ENCODE results near the gene PROC. TPM values are rescaled to one million over a fixed set of nuclear protein-coding genes. Genes with fewer than 3 reads are reported as not detected.
A peak's percentile ranks its signal among the peaks of the same experiment; 100 is the strongest.

Gene PROC
- total RNA-seq, 1 donor from 2014 or later, result 8.9 TPM

DNA sequence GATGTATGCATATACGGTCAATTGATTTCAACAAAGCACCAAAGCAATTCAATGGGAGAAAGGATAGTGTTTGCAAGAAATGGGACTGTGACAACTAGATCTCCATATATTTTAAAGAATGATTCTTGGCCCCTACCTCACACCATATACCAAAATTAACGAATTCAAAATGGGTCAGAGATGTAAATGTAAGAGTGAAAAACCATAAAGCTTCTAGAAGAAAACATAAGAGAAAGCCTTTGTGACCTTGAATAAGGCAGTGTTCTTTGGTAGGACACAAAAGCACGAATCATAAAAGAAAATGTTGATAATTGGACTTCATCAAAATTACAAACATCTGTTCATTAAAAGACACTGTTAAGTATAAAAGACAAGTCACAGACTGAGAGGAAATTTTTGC lies 5.0 kb upstream of the PROC start:
- Mint-ChIP-seq H3K4me1 (ENCODE audit: unreplicated experiment) (peaks cover 24% of the 10 kb centered on the region), H3K9me3 (no peaks in the 10 kb centered on the region), H3K36me3 (no peaks in the 10 kb centered on the region), H3K27me3 (peaks cover 33% of the 10 kb centered on the region), H3K27ac (no peak overlapping the region), H3K4me3 (no peak overlapping the region)
- no peak for TF ChIP-seq CTCF (conservative IDR thresholded peaks at IDR 0.05)
- DNase-seq (ENCODE audit: extremely low spot score, unreplicated experiment), result no peak

GRCh38 chr2:127413782-127414637 lies 4.2 kb upstream of the PROC start:
- Mint-ChIP-seq H3K27me3 (peaks cover 34% of the 10 kb centered on the region), H3K4me1 (ENCODE audit: unreplicated experiment) (peaks cover 25% of the 10 kb centered on the region), H3K9me3 (no peaks in the 10 kb centered on the region), H3K4me3 (peak overlapping the region; percentile 39), H3K27ac (peak overlapping the region; percentile 7), H3K36me3 (no peaks in the 10 kb centered on the region)
- DNase-seq (ENCODE audit: extremely low spot score, unreplicated experiment), result no peak
- TF ChIP-seq CTCF (conservative IDR thresholded peaks at IDR 0.05), result no peak

DNA sequence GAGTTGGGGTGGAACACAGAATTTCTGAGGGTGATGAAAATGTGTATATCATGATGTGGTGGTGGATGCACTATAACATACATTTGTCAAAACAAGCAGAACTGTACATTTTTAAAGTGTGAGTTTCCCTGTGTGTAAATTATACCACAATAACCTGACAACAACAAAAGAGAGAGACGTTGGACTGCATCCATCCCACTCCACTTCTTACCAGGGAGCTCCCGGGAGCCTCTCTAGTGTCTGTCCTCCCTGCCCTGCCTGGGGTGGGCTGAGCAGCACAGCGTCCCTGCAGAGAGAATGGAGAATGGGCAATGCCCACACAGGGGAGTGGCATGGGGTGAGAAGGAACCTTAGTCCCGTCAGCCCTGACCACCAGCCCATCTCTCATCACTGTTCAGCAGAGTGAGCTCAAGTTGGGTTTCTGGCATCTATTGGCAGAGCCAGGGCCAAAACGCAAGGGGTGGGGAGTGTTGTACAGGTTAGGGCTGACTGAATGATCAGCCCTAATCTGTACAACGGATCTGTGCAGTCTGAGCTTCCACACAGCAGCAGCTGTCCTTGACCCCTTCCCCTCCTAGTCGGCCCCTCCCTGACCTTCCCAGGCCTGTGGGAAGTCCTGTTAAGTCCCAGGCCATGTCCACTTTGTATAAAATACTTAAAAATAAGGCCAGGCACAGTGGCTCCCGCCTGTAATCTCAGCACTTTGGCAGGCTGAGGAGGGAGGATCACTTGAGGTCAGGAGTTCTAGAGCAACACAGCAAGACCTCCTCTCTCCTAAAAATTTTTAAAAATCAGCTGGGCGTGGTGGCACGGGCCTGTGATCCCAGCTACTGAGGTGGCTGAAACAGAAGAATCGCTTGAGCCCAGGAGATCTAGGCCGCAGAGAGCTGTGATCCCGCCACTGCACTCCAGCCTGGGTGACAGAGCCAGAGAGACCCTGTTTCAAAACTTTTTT lies 3.3 kb upstream of the PROC start:
- no peaks in the 10 kb centered on the region for H3K36me3 Mint-ChIP-seq
- H3K4me3 Mint-ChIP-seq, result peak overlapping the region; percentile 39
- peaks cover 37% of the 10 kb centered on the region for H3K27me3 Mint-ChIP-seq
- DNase-seq (ENCODE audit: extremely low spot score, unreplicated experiment), result no peak
- peaks cover 25% of the 10 kb centered on the region for H3K4me1 Mint-ChIP-seq (ENCODE audit: unreplicated experiment)
- H3K9me3 Mint-ChIP-seq, result no peaks in the 10 kb centered on the region
- no peak overlapping the region for H3K27ac Mint-ChIP-seq
- no peak for TF ChIP-seq CTCF (conservative IDR thresholded peaks at IDR 0.05)

DNA sequence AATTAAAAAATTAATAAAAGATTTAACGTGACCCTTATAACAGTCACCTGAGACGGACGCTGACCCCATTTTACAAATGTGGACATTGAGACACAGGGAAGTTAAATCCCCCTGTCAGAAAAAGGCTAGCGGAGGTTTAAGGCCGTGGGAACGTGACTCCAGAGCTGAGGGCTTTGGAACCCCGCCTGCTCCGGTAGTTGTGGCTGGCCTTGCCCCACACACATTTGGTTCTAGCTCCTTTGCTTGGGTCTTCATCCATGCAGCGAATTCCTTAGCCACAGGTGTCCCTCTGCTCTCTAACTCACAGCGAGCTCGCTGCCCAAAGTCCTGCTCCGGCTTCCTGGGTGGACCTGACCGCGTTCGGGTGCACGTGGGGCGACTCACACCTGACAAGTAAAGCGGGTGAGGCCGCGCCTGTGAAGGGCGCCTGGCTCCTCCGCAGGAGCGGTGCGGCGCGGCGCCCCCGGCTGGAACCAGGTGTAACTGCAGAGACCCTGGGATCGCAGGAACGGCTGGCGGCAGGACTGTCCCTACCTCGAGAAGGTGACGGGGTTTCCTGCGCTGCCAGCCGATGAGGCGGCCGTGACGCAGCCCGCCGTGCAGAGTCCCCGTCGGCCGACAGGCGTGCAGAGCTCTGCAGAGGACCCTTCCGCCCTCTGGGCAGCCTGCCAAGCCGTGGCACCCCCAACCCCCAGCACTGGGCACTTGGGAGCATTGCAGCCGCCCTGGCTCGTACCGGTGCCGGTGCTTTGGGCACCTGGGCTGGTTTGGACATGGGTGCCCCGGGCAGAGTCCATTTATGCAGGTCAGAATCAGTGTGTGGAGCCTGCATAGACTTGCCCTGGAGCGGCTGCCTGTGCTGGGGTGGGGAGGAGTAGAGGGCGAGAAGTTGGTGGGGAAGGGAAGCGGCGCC lies 2.4 kb upstream of the PROC start:
- Mint-ChIP-seq H3K27ac (no peak overlapping the region), H3K4me3 (peak overlapping the region; percentile 76), H3K4me1 (ENCODE audit: unreplicated experiment) (peaks cover 22% of the 10 kb centered on the region), H3K9me3 (no peaks in the 10 kb centered on the region), H3K27me3 (peaks cover 45% of the 10 kb centered on the region), H3K36me3 (no peaks in the 10 kb centered on the region)
- DNase-seq (ENCODE audit: extremely low spot score, unreplicated experiment), result no peak
- peak; percentile 78 for TF ChIP-seq CTCF (conservative IDR thresholded peaks at IDR 0.05)

DNA sequence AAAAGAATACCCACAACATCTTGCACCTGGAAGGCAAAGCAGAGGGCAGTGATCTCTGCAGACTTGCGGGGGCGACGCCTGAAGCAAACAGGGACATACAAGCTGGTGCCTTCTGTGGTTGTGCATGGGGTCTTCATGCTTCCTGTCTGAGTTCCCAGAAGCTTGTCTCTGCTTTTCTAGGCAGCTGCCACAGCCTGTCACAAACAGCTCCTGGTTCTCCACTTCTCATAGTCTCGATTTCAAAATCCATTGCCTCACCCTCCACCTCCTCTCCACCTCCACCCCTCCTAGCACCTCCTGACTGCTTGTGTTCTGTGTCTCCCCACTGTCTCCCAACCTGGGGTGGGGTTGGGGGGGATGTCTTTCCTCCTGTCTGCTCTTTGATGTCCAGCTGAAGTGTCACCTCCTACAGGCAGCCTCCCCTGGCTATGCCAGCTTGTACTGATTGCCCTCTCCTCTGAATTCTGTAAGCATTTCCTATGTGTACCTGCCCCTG lies 1.7 kb upstream of the PROC start:
- peaks cover 16% of the 10 kb centered on the region for H3K4me1 Mint-ChIP-seq (ENCODE audit: unreplicated experiment)
- no peak for TF ChIP-seq CTCF (conservative IDR thresholded peaks at IDR 0.05)
- peaks cover 52% of the 10 kb centered on the region for H3K27me3 Mint-ChIP-seq
- H3K4me3 Mint-ChIP-seq, result peak overlapping the region; percentile 76
- H3K9me3 Mint-ChIP-seq, result no peaks in the 10 kb centered on the region
- H3K36me3 Mint-ChIP-seq, result no peaks in the 10 kb centered on the region
- no peak for DNase-seq (ENCODE audit: extremely low spot score, unreplicated experiment)
- no peak overlapping the region for H3K27ac Mint-ChIP-seq

Data from type B pancreatic cell (in vitro differentiated cells).